Mesendoderm (in vitro differentiated cells): ENCODE data around the gene ZNF597. TPM values are rescaled to one million over a fixed set of nuclear protein-coding genes. Genes with fewer than 3 reads are reported as not detected.

Source experiments
- DNase-seq: peaks from one replicate; pipeline ENCODE4 v3.0.0; 2013
- H2AK5ac ChIP-seq: 2 replicates; pipeline ENCODE4 v1.6.1; 2013; ENCODE audit warnings: low read length, inconsistent platforms
- H2BK120ac ChIP-seq: 2 replicates; pipeline ENCODE4 v1.6.1; 2013; ENCODE audit warnings: low read depth, mild to moderate bottlenecking, low read length, moderate library complexity, mixed read lengths
- H2BK15ac ChIP-seq: replicated peaks from 2 replicates; pipeline ENCODE4 v1.6.1; 2013; ENCODE audit warnings: low read depth, mild to moderate bottlenecking, moderate library complexity
- H2BK5ac ChIP-seq: 2 replicates; pipeline ENCODE4 v1.6.1; 2013; ENCODE audit warnings: low read length, inconsistent platforms
- H3K18ac ChIP-seq: 2 replicates; pipeline ENCODE4 v1.6.1; 2013; ENCODE audit warnings: mild to moderate bottlenecking, low read length, mixed read lengths
- H3K23ac ChIP-seq: one replicate; pipeline ENCODE4 v1.6.1; 2013; ENCODE audit warnings: low read length
- H3K27ac ChIP-seq: 2 replicates; pipeline ENCODE4 v1.5.1; 2013; ENCODE audit warnings: low read depth, mild to moderate bottlenecking, inconsistent platforms, low read length, moderate library complexity
- H3K27me3 ChIP-seq: 2 replicates; pipeline ENCODE4 v1.6.1; 2013; ENCODE audit warnings: low read length, control low read depth, mild to moderate bottlenecking, inconsistent platforms; ENCODE audit not compliant: insufficient read depth, poor library complexity
- H3K36me3 ChIP-seq: 2 replicates; pipeline ENCODE4 v1.6.1; 2013; ENCODE audit warnings: low read length, inconsistent platforms; ENCODE audit not compliant: control insufficient read depth, insufficient read depth
- H3K4ac ChIP-seq: one replicate; pipeline ENCODE4 v1.6.1; 2013; ENCODE audit warnings: low read depth, mild to moderate bottlenecking, low read length, moderate library complexity
- H3K4me1 ChIP-seq: 2 replicates; pipeline ENCODE4 v1.6.1; 2013; ENCODE audit warnings: low read depth, low read length, inconsistent platforms; ENCODE audit not compliant: control insufficient read depth
- H3K4me2 ChIP-seq: 2 replicates; pipeline ENCODE4 v1.6.1; 2013; ENCODE audit warnings: low read length
- H3K4me3 ChIP-seq: 2 replicates; pipeline ENCODE4 v1.5.1; 2013; ENCODE audit warnings: mild to moderate bottlenecking, low read length
- H3K56ac ChIP-seq: one replicate; pipeline ENCODE4 v1.6.1; 2013; ENCODE audit warnings: low read length
- H3K79me1 ChIP-seq: 2 replicates; pipeline ENCODE4 v1.6.1; 2013; ENCODE audit warnings: low read length, inconsistent platforms
- H3K79me2 ChIP-seq: 2 replicates; pipeline ENCODE4 v1.6.1; 2013; ENCODE audit warnings: mild to moderate bottlenecking, low read length; ENCODE audit not compliant: control insufficient read depth, insufficient read depth
- H3K9ac ChIP-seq: 2 replicates; pipeline ENCODE4 v1.6.1; 2013; ENCODE audit warnings: low read length, inconsistent platforms
- H4K5ac ChIP-seq: one replicate; pipeline ENCODE4 v1.6.1; 2013; ENCODE audit warnings: low read length
- H4K8ac ChIP-seq: one replicate; pipeline ENCODE4 v1.6.1; 2013; ENCODE audit warnings: low read depth, mild to moderate bottlenecking, control low read depth, low read length, moderate library complexity
- WGBS: extraction: QIAGEN DNeasy Blood & Tissue Kit; methylation state at CpG from one replicate; pipeline ENCODE4 v1.1.7; 2013; ENCODE audit warnings: low lambda C conversion rate, missing lambda C conversion rate; ENCODE audit not compliant: insufficient coverage; ENCODE audit errors: extremely low coverage; 5-methylcytosine and 5-hydroxymethylcytosine counted together
- polyA plus RNA-seq, 2 experiments: library from polyadenylated mRNA; stranded (reverse); fragments of 200-250 nt; gene quantifications; one replicate each; pipeline ENCODE4 v1.2.3, GENCODE V29; 2013

The ZNF597 gene
- 1.5 TPM for polyA plus RNA-seq (2013, experiment 1 of 2)
- polyA plus RNA-seq (2013, experiment 2 of 2): 1.3 TPM

- peaks cover 10% of the 10 kb centered on the region for H3K79me2 ChIP-seq
Measured at GRCh38 chr16:3443108-3444031, at the start of gene ZNF597, which contains the start of gene NAA60. TSS of gene ZNF597 (minus strand) at chr16:3443504. CDS start at chr16:3443153, 351 bp downstream. TSS of gene NAA60 (plus strand) at chr16:3443680. CDS start at chr16:3476228, 32,548 bp downstream.

GRCh38 chr16:3492356-3492755, 49.1 kb upstream of the ZNF597 start:
- no peak overlapping the region for H3K4me2 ChIP-seq
- H2AK5ac ChIP-seq: no peak overlapping the region
- H3K23ac ChIP-seq: no peak overlapping the region
- H3K27me3 ChIP-seq: no peaks in the 10 kb centered on the region
- H4K5ac ChIP-seq: no peak overlapping the region
- no peak overlapping the region for H4K8ac ChIP-seq
- H3K9ac ChIP-seq: no peak overlapping the region
- H3K4me1 ChIP-seq: no peaks in the 10 kb centered on the region
- H2BK15ac ChIP-seq: no peak overlapping the region
- H3K27ac ChIP-seq: no peak overlapping the region
- no peak overlapping the region for H3K18ac ChIP-seq
- no peak for DNase-seq
- H3K4me3 ChIP-seq: no peak overlapping the region
- no CpG with 5 or more reads among the region's 10 CpGs for WGBS
- H3K36me3 ChIP-seq: no peaks in the 10 kb centered on the region
- no peak overlapping the region for H3K56ac ChIP-seq
- H3K4ac ChIP-seq: no peak overlapping the region
- H2BK5ac ChIP-seq: no peak overlapping the region
- no peak overlapping the region for H2BK120ac ChIP-seq
- H3K79me2 ChIP-seq: no peaks in the 10 kb centered on the region
- H3K79me1 ChIP-seq: no peaks in the 10 kb centered on the region

More at GRCh38 chr16:3443108-3444031, at the start of gene ZNF597, which contains the start of gene NAA60:
- peaks cover 3% of the 10 kb centered on the region for H3K79me1 ChIP-seq
- H2BK5ac ChIP-seq: no peak within 1 kb of the TSS
- H3K4ac ChIP-seq: no peak within 1 kb of the TSS
- H3K56ac ChIP-seq: peak within 1 kb of the TSS; percentile 93
- H3K23ac ChIP-seq: no peak within 1 kb of the TSS
- peak within 1 kb of the TSS; percentile 84 for H3K4me3 ChIP-seq
- H4K5ac ChIP-seq: no peak within 1 kb of the TSS
- peak within 1 kb of the TSS; percentile 34 for H3K27ac ChIP-seq
- H3K27me3 ChIP-seq: no peaks in the 10 kb centered on the region
- peak; percentile 97 for DNase-seq
- no peak within 1 kb of the TSS for H3K18ac ChIP-seq
- H2AK5ac ChIP-seq: no peak within 1 kb of the TSS
- WGBS: no CpG with 5 or more reads among the region's 61 CpGs
- H3K36me3 ChIP-seq: no peaks in the 10 kb centered on the region
- peak within 1 kb of the TSS; percentile 87 for H3K4me2 ChIP-seq
- no peak within 1 kb of the TSS for H4K8ac ChIP-seq
- no peak within 1 kb of the TSS for H2BK15ac ChIP-seq
- peak within 1 kb of the TSS; percentile 85 for H3K9ac ChIP-seq
- no peaks in the 10 kb centered on the region for H3K4me1 ChIP-seq
- no peak within 1 kb of the TSS for H2BK120ac ChIP-seq

- H3K4me1 ChIP-seq: no peaks in the 10 kb centered on the region
- H3K4ac ChIP-seq: no peak overlapping the region
- no peak overlapping the region for H3K18ac ChIP-seq
- no peaks in the 10 kb centered on the region for H3K27me3 ChIP-seq
- H4K5ac ChIP-seq: no peak overlapping the region
- H4K8ac ChIP-seq: no peak overlapping the region
- no peaks in the 10 kb centered on the region for H3K79me2 ChIP-seq
- no peak for DNase-seq
- H3K23ac ChIP-seq: no peak overlapping the region
- H2BK15ac ChIP-seq: no peak overlapping the region
- no peak overlapping the region for H2BK5ac ChIP-seq
- H3K36me3 ChIP-seq: no peaks in the 10 kb centered on the region
- no peak overlapping the region for H3K4me3 ChIP-seq
- no peak overlapping the region for H3K9ac ChIP-seq
- no peaks in the 10 kb centered on the region for H3K79me1 ChIP-seq
- no peak overlapping the region for H2AK5ac ChIP-seq
- H3K4me2 ChIP-seq: no peak overlapping the region
- no peak overlapping the region for H3K27ac ChIP-seq
- no peak overlapping the region for H2BK120ac ChIP-seq
- WGBS: no CpG with 5 or more reads among the region's 17 CpGs
- H3K56ac ChIP-seq: no peak overlapping the region
Measured at GRCh38 chr16:3490911-3491629, 47.8 kb upstream of the ZNF597 start.

GRCh38 chr16:3488801-3489200, 45.5 kb upstream of the ZNF597 start:
- no CpG with 5 or more reads among the region's 13 CpGs for WGBS
- H3K18ac ChIP-seq: no peak overlapping the region
- no peak overlapping the region for H2BK120ac ChIP-seq
- no peak overlapping the region for H3K4ac ChIP-seq
- H2BK5ac ChIP-seq: no peak overlapping the region
- no peak overlapping the region for H3K4me3 ChIP-seq
- no peak overlapping the region for H3K9ac ChIP-seq
- H3K4me2 ChIP-seq: no peak overlapping the region
- H3K4me1 ChIP-seq: no peaks in the 10 kb centered on the region
- DNase-seq: no peak
- H2BK15ac ChIP-seq: no peak overlapping the region
- no peak overlapping the region for H3K27ac ChIP-seq
- H3K79me2 ChIP-seq: no peaks in the 10 kb centered on the region
- peaks cover 3% of the 10 kb centered on the region for H3K36me3 ChIP-seq
- H3K56ac ChIP-seq: no peak overlapping the region
- H4K5ac ChIP-seq: no peak overlapping the region
- no peak overlapping the region for H3K23ac ChIP-seq
- H3K79me1 ChIP-seq: no peaks in the 10 kb centered on the region
- no peak overlapping the region for H2AK5ac ChIP-seq
- no peaks in the 10 kb centered on the region for H3K27me3 ChIP-seq
- no peak overlapping the region for H4K8ac ChIP-seq

GRCh38 chr16:3487521-3488410, 44.5 kb upstream of the ZNF597 start:
- Histone ChIP-seq H3K4me2 (no peak overlapping the region), H3K36me3 (peaks cover 4% of the 10 kb centered on the region), H3K79me2 (no peaks in the 10 kb centered on the region), H4K5ac (no peak overlapping the region), H3K27me3 (no peaks in the 10 kb centered on the region), H3K18ac (no peak overlapping the region), H3K79me1 (no peaks in the 10 kb centered on the region), H2AK5ac (no peak overlapping the region), H3K4me3 (no peak overlapping the region), H2BK120ac (no peak overlapping the region), H3K27ac (no peak overlapping the region), H3K9ac (no peak overlapping the region), H3K4me1 (no peaks in the 10 kb centered on the region), H3K4ac (no peak overlapping the region), H3K23ac (no peak overlapping the region), H4K8ac (no peak overlapping the region), H2BK5ac (no peak overlapping the region), H2BK15ac (no peak overlapping the region), H3K56ac (no peak overlapping the region)
- peak; percentile 27 for DNase-seq
- no CpG with 5 or more reads among the region's 24 CpGs for whole genome bisulfite sequencing
